Endothelial cell (in vitro differentiated cells): Measurements from ENCODE around the gene MYL6B. TPM values are rescaled to one million over a fixed set of nuclear protein-coding genes. Genes with fewer than 3 reads are reported as not detected.

Experiments
- DNase-seq: peaks from one replicate; pipeline ENCODE4 v3.0.0; 2021; ENCODE audit warnings: low spot score
- H3K27ac Mint-ChIP-seq: one replicate; pipeline ENCODE4 v1.8.0; 2021; ENCODE audit warnings: mixed read lengths, inconsistent platforms; ENCODE audit not compliant: unreplicated experiment
- H3K27me3 Mint-ChIP-seq: one replicate; pipeline ENCODE4 v1.8.0; 2021; ENCODE audit warnings: mild to moderate bottlenecking, moderate library complexity, mixed read lengths, inconsistent platforms; ENCODE audit not compliant: unreplicated experiment
- H3K36me3 Mint-ChIP-seq: one replicate; pipeline ENCODE4 v1.8.0; 2021; ENCODE audit warnings: mild to moderate bottlenecking, low read depth, mixed read lengths, inconsistent platforms; ENCODE audit not compliant: unreplicated experiment
- H3K4me1 Mint-ChIP-seq: one replicate; pipeline ENCODE4 v1.8.0; 2021; ENCODE audit warnings: mild to moderate bottlenecking, mixed read lengths, inconsistent platforms; ENCODE audit not compliant: unreplicated experiment
- H3K4me3 Mint-ChIP-seq: one replicate; pipeline ENCODE4 v1.8.0; 2021; ENCODE audit warnings: mild to moderate bottlenecking, mixed read lengths, inconsistent platforms; ENCODE audit not compliant: unreplicated experiment
- H3K9me3 Mint-ChIP-seq: one replicate; pipeline ENCODE4 v1.8.0; 2021; ENCODE audit warnings: mixed read lengths, inconsistent platforms; ENCODE audit not compliant: unreplicated experiment
- total RNA-seq: library from RNA; stranded (reverse); fragmentation: NEBNext Ultra II Directional; extraction: Animal tissue kit (Norgen Biotek cat#: 25700); gene quantifications from one replicate; pipeline ENCODE4 v1.2.1, GENCODE V29; 2021; ENCODE audit not compliant: unreplicated experiment
- TF ChIP-seq, protein P1 (sequence below): fragments of 200-600 bp; sonication (generic); IDR thresholded peaks from one replicate; pipeline ENCODE4 v1.5.0; 2021; ENCODE audit warnings: antibody characterized with exemption; ENCODE audit not compliant: unreplicated experiment

Gene MYL6B
- total RNA-seq, 1 donor from 2014 or later = 170 TPM

DNA sequence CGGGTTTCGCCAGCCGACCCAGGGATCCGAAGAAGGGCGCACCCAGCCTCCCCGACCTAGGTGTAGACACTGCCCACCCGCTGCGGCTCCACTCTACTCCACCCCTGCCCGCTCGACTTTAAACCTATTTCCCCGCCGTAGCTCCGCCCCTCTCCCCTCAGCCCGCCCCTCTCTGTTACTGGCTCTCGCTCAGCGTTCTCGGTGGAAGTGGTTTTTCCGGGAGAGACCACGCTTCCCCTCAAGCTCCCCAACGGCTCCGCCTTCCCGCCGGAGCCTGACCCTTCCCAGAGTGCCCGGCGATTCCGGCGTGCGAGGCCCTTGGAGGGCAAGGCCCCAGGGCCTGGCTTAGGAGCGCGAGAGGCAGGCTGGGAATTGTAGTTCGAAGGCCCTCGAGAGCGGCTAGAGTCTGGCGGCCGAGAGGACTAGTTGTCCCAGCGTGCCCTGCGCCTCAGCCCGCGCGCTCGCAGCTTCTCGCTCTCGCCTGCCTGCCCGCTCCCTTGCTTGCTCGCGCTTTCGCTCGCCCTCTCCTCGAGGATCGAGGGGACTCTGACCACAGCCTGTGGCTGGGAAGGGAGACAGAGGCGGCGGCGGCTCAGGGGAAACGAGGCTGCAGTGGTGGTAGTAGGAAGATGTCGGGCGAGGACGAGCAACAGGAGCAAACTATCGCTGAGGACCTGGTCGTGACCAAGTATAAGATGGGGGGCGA is 48.1 kb upstream of the MYL6B start, which contains the start of gene PA2G4:
Gene PA2G4, plus strand, starts transcription at position 451 of the 706 bp plus-strand sequence. Its CDS starts 179 bp downstream, at position 630.
- H3K4me1 Mint-ChIP-seq = peaks cover 27% of the 10 kb centered on the region
- peak within 1 kb of the TSS; percentile 100 for H3K4me3 Mint-ChIP-seq
- H3K36me3 Mint-ChIP-seq = peaks cover 11% of the 10 kb centered on the region
- peaks cover 6% of the 10 kb centered on the region for H3K27me3 Mint-ChIP-seq
- peak; percentile 97 for DNase-seq
- TF ChIP-seq, protein P1, sequence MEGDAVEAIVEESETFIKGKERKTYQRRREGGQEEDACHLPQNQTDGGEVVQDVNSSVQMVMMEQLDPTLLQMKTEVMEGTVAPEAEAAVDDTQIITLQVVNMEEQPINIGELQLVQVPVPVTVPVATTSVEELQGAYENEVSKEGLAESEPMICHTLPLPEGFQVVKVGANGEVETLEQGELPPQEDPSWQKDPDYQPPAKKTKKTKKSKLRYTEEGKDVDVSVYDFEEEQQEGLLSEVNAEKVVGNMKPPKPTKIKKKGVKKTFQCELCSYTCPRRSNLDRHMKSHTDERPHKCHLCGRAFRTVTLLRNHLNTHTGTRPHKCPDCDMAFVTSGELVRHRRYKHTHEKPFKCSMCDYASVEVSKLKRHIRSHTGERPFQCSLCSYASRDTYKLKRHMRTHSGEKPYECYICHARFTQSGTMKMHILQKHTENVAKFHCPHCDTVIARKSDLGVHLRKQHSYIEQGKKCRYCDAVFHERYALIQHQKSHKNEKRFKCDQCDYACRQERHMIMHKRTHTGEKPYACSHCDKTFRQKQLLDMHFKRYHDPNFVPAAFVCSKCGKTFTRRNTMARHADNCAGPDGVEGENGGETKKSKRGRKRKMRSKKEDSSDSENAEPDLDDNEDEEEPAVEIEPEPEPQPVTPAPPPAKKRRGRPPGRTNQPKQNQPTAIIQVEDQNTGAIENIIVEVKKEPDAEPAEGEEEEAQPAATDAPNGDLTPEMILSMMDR = no peak
- H3K27ac Mint-ChIP-seq = peak within 1 kb of the TSS; percentile 93
- no peaks in the 10 kb centered on the region for H3K9me3 Mint-ChIP-seq

- Mint-ChIP-seq H3K4me3 (peak overlapping the region; percentile 100), H3K27ac (peak overlapping the region; percentile 89), H3K27me3 (peaks cover 6% of the 10 kb centered on the region), H3K4me1 (peaks cover 27% of the 10 kb centered on the region), H3K36me3 (peaks cover 13% of the 10 kb centered on the region), H3K9me3 (no peaks in the 10 kb centered on the region)
- peak; percentile 36 for DNase-seq
- TF ChIP-seq, protein P1 = no peak
These were observed 47.4 kb upstream of the MYL6B start for GRCh38 chr12:56104815-56105608.

DNA sequence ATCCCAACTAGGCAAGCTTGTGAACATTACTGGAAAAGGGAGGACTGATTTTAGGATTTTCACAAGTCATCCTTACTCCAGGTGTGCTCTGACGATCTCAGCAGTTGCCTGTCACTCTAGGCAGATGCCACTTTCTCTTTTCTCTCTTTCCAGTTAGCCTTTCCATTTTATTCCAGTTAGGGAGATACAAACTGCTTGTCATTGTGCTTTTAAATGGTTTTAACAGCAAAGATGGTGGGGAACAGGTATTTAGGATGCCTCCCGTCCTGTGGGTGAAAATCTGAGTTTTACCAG is 46.8 kb upstream of the MYL6B start:
- DNase-seq = no peak
- H3K36me3 Mint-ChIP-seq = peaks cover 18% of the 10 kb centered on the region
- peak overlapping the region; percentile 80 for H3K27ac Mint-ChIP-seq
- TF ChIP-seq, protein P1 = no peak
- no peaks in the 10 kb centered on the region for H3K9me3 Mint-ChIP-seq
- peak overlapping the region; percentile 100 for H3K4me3 Mint-ChIP-seq
- H3K4me1 Mint-ChIP-seq = peaks cover 27% of the 10 kb centered on the region
- H3K27me3 Mint-ChIP-seq = peaks cover 6% of the 10 kb centered on the region

- Mint-ChIP-seq H3K4me1 (peaks cover 27% of the 10 kb centered on the region), H3K4me3 (peak overlapping the region; percentile 7), H3K27me3 (peaks cover 4% of the 10 kb centered on the region), H3K9me3 (no peaks in the 10 kb centered on the region), H3K36me3 (peaks cover 25% of the 10 kb centered on the region), H3K27ac (no peak overlapping the region)
- TF ChIP-seq, protein P1 = no peak
- no peak for DNase-seq
These were observed 45.1 kb upstream of the MYL6B start for GRCh38 chr12:56107242-56107641.

GRCh38 chr12:56110571-56110970 is 41.8 kb upstream of the MYL6B start:
- Mint-ChIP-seq H3K9me3 (no peaks in the 10 kb centered on the region), H3K4me1 (peaks cover 2% of the 10 kb centered on the region), H3K27ac (no peak overlapping the region), H3K27me3 (peaks cover 4% of the 10 kb centered on the region), H3K4me3 (peak overlapping the region; percentile 79), H3K36me3 (peaks cover 38% of the 10 kb centered on the region)
- DNase-seq = no peak
- TF ChIP-seq, protein P1 = no peak
